Ovary (tissue), 3 donors: ENCODE measurements around the gene EIF3K.

Experiments used
- EP300 ChIP-seq: sonication (generic); formaldehyde crosslinking; IDR thresholded peaks from one replicate; pipeline ENCODE4 v1.6.1; 2017; ENCODE audit warnings: antibody characterized with exemption
- POLR2A ChIP-seq: fragments of 450-650 bp; IDR thresholded peaks from one replicate; pipeline ENCODE4 v1.6.1; 2017; ENCODE audit warnings: antibody characterized with exemption, mild to moderate bottlenecking, moderate library complexity
- TF ChIP-seq, protein P1 (sequence below), 3 donors: fragments of 450-650 bp in 2 of 3; fragments of 200-600 bp in 1 of 3; IDR thresholded peaks; one replicate each; pipeline versions ENCODE4 v1.5.1 to v1.8.0; 2016 to 2022; ENCODE audit warnings: antibody characterized with exemption in 3 of 3, mild to moderate bottlenecking in 1 of 3
- donor health status: DM: no; HTN: no; CAD: no.

DNA sequence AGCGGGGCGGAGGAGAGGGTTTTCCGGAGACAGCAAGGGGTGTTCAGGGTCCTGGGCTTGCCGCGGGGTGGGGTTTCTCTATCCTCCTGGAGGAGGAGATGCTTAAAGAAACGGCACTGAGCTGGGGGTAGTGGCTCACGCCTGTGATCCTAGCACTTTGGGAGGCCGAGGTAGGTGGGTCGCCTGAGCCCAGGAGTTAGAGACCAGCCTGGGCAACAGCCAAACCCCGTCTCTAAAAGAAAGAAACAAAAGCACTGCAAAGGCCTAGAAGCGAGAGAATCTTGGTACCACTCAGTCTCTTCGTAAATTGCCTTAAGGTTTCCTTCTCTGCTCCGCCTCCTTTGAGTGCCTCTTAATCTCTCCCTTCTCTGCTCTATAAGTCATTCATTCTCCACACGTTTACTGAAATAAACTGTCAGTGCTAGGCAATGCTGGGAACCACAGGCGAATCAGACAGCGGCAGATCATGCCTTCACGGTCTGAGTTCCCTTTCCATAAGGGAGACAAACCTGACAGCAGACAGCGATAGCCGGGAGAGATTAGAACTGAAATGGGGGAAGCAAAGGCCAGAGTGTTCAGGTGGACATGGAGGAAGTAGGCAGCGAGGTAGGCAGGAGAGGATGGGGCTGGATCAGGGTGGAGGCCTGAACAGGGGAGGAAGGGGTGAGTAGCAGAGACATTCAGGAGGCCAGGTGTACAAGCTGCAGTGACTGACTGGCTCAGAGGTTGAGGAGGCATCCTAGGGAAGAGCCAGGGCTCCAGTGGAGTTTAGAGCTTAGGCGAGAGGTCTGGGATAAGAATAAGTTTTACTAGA, 580 bp downstream of the EIF3K start:
- TF ChIP-seq, protein P1, sequence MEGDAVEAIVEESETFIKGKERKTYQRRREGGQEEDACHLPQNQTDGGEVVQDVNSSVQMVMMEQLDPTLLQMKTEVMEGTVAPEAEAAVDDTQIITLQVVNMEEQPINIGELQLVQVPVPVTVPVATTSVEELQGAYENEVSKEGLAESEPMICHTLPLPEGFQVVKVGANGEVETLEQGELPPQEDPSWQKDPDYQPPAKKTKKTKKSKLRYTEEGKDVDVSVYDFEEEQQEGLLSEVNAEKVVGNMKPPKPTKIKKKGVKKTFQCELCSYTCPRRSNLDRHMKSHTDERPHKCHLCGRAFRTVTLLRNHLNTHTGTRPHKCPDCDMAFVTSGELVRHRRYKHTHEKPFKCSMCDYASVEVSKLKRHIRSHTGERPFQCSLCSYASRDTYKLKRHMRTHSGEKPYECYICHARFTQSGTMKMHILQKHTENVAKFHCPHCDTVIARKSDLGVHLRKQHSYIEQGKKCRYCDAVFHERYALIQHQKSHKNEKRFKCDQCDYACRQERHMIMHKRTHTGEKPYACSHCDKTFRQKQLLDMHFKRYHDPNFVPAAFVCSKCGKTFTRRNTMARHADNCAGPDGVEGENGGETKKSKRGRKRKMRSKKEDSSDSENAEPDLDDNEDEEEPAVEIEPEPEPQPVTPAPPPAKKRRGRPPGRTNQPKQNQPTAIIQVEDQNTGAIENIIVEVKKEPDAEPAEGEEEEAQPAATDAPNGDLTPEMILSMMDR (IDR thresholded peaks at IDR 0.05) = no peak
- TF ChIP-seq POLR2A (no peak), EP300 (no peak)
